ENCODE measurements around the gene NUDT7.

The NUDT7 gene

GRCh38 chr16:77732241-77732946, 10.1 kb downstream of the NUDT7 start:
- no peak overlapping the region for H3K4me3 ChIP-seq (ENCODE audit: low read depth, low read length, poor library complexity, severe bottlenecking)
- H3K9ac ChIP-seq (ENCODE audit: low read length) = no peak overlapping the region
- H3K27ac ChIP-seq (ENCODE audit: low read depth, low read length, poor library complexity, severe bottlenecking) = no peak overlapping the region
- no peaks in the 10 kb centered on the region for H3K9me2 ChIP-seq (ENCODE audit: low read depth, low read length)
- H3K4me2 ChIP-seq (ENCODE audit: low read length) = no peak overlapping the region
- no peaks in the 10 kb centered on the region for H3F3A ChIP-seq (ENCODE audit: insufficient read depth, low read length)
- H3K4me1 ChIP-seq (ENCODE audit: insufficient read depth, low read length, severe bottlenecking) = no peaks in the 10 kb centered on the region
- H3K27me3 ChIP-seq (ENCODE audit: insufficient read depth, low read length) = no peaks in the 10 kb centered on the region
- no peak overlapping the region for H2AFZ ChIP-seq (ENCODE audit: low read length)
- no peaks in the 10 kb centered on the region for H3K9me3 ChIP-seq (ENCODE audit: low read length)
- TF ChIP-seq CTCF (IDR thresholded peaks at IDR 0.05; ENCODE audit: low read length) (no peak), EZH2 (IDR thresholded peaks at IDR 0.05; ENCODE audit: borderline replicate concordance, low read length) (no peak)
- H3K36me3 ChIP-seq (ENCODE audit: insufficient read depth, low read length) = no peaks in the 10 kb centered on the region
- no peaks in the 10 kb centered on the region for H3K79me2 ChIP-seq (ENCODE audit: insufficient read depth, low read length)
- H4K20me1 ChIP-seq (ENCODE audit: insufficient read depth, low read length) = no peaks in the 10 kb centered on the region

GRCh38 chr16:77736879-77737278, 14.6 kb downstream of the NUDT7 start:
- no peaks in the 10 kb centered on the region for H3F3A ChIP-seq (ENCODE audit: insufficient read depth, low read length)
- no peaks in the 10 kb centered on the region for H3K9me2 ChIP-seq (ENCODE audit: low read depth, low read length)
- no peak overlapping the region for H3K4me3 ChIP-seq (ENCODE audit: low read depth, low read length, poor library complexity, severe bottlenecking)
- no peaks in the 10 kb centered on the region for H4K20me1 ChIP-seq (ENCODE audit: insufficient read depth, low read length)
- H3K27ac ChIP-seq (ENCODE audit: low read depth, low read length, poor library complexity, severe bottlenecking) = no peak overlapping the region
- TF ChIP-seq CTCF (IDR thresholded peaks at IDR 0.05; ENCODE audit: low read length) (no peak), EZH2 (IDR thresholded peaks at IDR 0.05; ENCODE audit: borderline replicate concordance, low read length) (no peak)
- H3K79me2 ChIP-seq (ENCODE audit: insufficient read depth, low read length) = no peaks in the 10 kb centered on the region
- no peak overlapping the region for H3K9ac ChIP-seq (ENCODE audit: low read length)
- H3K27me3 ChIP-seq (ENCODE audit: insufficient read depth, low read length) = no peaks in the 10 kb centered on the region
- no peaks in the 10 kb centered on the region for H3K36me3 ChIP-seq (ENCODE audit: insufficient read depth, low read length)
- no peaks in the 10 kb centered on the region for H3K4me1 ChIP-seq (ENCODE audit: insufficient read depth, low read length, severe bottlenecking)
- H3K9me3 ChIP-seq (ENCODE audit: low read length) = no peaks in the 10 kb centered on the region
- no peak overlapping the region for H2AFZ ChIP-seq (ENCODE audit: low read length)
- H3K4me2 ChIP-seq (ENCODE audit: low read length) = no peak overlapping the region

DNA sequence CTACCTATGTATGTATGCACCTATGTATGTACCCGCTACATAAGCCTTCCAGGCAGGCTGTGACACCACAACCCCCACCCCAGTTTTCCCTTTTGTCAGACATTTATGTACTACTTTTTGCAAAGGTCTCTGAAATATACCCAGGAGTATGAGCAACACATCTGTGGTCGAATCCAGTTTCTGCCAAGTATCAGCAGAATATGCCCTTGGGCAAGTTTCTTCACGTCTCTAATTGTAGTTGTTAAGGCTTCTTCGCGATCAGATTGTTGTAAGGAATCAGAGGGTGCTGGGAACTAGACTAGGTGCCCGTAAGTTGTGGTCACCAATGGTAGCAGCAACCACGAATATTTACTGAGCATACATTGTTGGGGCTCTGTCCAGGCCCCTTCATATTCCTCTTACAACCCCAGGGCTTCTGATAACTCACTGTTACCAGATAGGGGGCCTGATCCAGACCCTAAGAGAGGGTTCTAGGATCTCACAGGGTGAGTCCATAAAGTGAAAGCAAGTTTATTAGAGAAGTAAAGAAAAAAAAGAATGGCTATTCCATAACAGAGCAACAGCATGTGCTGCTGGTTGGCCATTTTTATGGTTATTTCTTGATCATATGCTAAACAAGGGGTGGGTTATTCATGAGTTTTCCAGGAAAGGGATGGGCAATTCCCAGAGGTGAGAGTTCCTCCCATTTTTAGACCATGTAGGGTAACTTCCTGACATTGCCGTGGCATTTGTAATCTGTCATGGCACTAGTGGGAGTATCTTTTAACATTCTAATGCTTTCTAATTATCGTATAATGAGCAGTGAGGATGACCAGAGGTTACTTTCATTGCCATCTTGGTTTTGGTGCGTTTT, 16.6 kb downstream of the NUDT7 start:
- no peak overlapping the region for H2AFZ ChIP-seq (ENCODE audit: low read length)
- H3K9me2 ChIP-seq (ENCODE audit: low read depth, low read length) = no peaks in the 10 kb centered on the region
- H3F3A ChIP-seq (ENCODE audit: insufficient read depth, low read length) = no peaks in the 10 kb centered on the region
- H3K9ac ChIP-seq (ENCODE audit: low read length) = no peak overlapping the region
- no peaks in the 10 kb centered on the region for H3K27me3 ChIP-seq (ENCODE audit: insufficient read depth, low read length)
- no peak overlapping the region for H3K27ac ChIP-seq (ENCODE audit: low read depth, low read length, poor library complexity, severe bottlenecking)
- TF ChIP-seq CTCF (IDR thresholded peaks at IDR 0.05; ENCODE audit: low read length) (no peak), EZH2 (IDR thresholded peaks at IDR 0.05; ENCODE audit: borderline replicate concordance, low read length) (no peak)
- no peak overlapping the region for H3K4me2 ChIP-seq (ENCODE audit: low read length)
- H3K79me2 ChIP-seq (ENCODE audit: insufficient read depth, low read length) = no peaks in the 10 kb centered on the region
- H3K36me3 ChIP-seq (ENCODE audit: insufficient read depth, low read length) = no peaks in the 10 kb centered on the region
- H4K20me1 ChIP-seq (ENCODE audit: insufficient read depth, low read length) = no peaks in the 10 kb centered on the region
- H3K9me3 ChIP-seq (ENCODE audit: low read length) = no peaks in the 10 kb centered on the region
- no peak overlapping the region for H3K4me3 ChIP-seq (ENCODE audit: low read depth, low read length, poor library complexity, severe bottlenecking)
- no peaks in the 10 kb centered on the region for H3K4me1 ChIP-seq (ENCODE audit: insufficient read depth, low read length, severe bottlenecking)

Data from OCI-LY1 (cell line).